ENCODE data around the gene PHGDH.

Gene PHGDH

GRCh38 chr1:119727991-119728390, 16.3 kb downstream of the PHGDH start:
- Histone ChIP-seq H3K9ac (ENCODE audit: low read depth in 1 of 2, low read length in 2 of 2) (no peak overlapping the region), H3K27me3 (ENCODE audit: control insufficient read depth in 2 of 2, insufficient read depth in 2 of 2, low read length in 2 of 2) (no peaks in the 10 kb centered on the region), H3K27ac (ENCODE audit: low read depth in 2 of 2, low read length in 2 of 2) (no peak overlapping the region), H3K36me3 (ENCODE audit: control insufficient read depth in 2 of 2, insufficient read depth in 2 of 2, low read length in 2 of 2) (peaks cover 2 to 3% of the 10 kb centered on the region in 2 donors), H3K4me1 (ENCODE audit: control insufficient read depth in 2 of 2, insufficient read depth in 2 of 2, low read length in 2 of 2) (peaks cover 0 to 6% of the 10 kb centered on the region in 2 donors), H3K4me3 (ENCODE audit: low read length in 2 of 2) (no peak overlapping the region), H3K9me3 (ENCODE audit: control insufficient read depth in 2 of 2, low read length in 2 of 2) (no peaks in the 10 kb centered on the region)

GRCh38 chr1:119729044-119729443, 17.3 kb downstream of the PHGDH start:
- Histone ChIP-seq H3K27me3 (ENCODE audit: control insufficient read depth in 2 of 2, insufficient read depth in 2 of 2, low read length in 2 of 2) (no peaks in the 10 kb centered on the region), H3K36me3 (ENCODE audit: control insufficient read depth in 2 of 2, insufficient read depth in 2 of 2, low read length in 2 of 2) (no peaks in the 10 kb centered on the region), H3K4me3 (ENCODE audit: low read length in 2 of 2) (no peak overlapping the region), H3K27ac (ENCODE audit: low read depth in 2 of 2, low read length in 2 of 2) (no peak overlapping the region), H3K9ac (ENCODE audit: low read depth in 1 of 2, low read length in 2 of 2) (no peak overlapping the region), H3K4me1 (ENCODE audit: control insufficient read depth in 2 of 2, insufficient read depth in 2 of 2, low read length in 2 of 2) (peaks cover 0 to 6% of the 10 kb centered on the region in 2 donors), H3K9me3 (ENCODE audit: control insufficient read depth in 2 of 2, low read length in 2 of 2) (no peaks in the 10 kb centered on the region)

DNA sequence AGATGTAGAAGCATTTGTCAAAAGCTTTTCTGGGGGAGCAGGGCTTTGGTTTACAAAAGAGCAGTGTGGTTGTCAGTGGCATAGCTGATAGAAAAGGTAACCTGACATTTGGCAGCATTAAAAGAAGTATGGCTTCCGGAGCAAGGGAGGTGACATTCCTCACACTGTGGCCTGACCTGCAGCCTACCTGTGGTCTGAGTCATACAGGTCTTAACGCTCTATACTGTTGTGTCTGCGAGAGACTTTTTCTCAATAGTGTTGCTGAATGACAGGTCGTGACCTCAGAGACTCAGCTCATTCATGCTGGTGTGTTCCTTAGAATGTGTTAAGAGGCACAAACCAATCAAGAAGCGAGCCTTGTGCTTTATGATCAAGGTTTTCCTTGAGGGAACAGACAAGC, 19.3 kb downstream of the PHGDH start:
- Histone ChIP-seq H3K27ac (ENCODE audit: low read depth in 2 of 2, low read length in 2 of 2) (no peak overlapping the region), H3K36me3 (ENCODE audit: control insufficient read depth in 2 of 2, insufficient read depth in 2 of 2, low read length in 2 of 2) (no peaks in the 10 kb centered on the region), H3K4me3 (ENCODE audit: low read length in 2 of 2) (no peak overlapping the region), H3K9ac (ENCODE audit: low read depth in 1 of 2, low read length in 2 of 2) (no peak overlapping the region), H3K4me1 (ENCODE audit: control insufficient read depth in 2 of 2, insufficient read depth in 2 of 2, low read length in 2 of 2) (peaks cover 0 to 6% of the 10 kb centered on the region in 2 donors), H3K27me3 (ENCODE audit: control insufficient read depth in 2 of 2, insufficient read depth in 2 of 2, low read length in 2 of 2) (no peaks in the 10 kb centered on the region), H3K9me3 (ENCODE audit: control insufficient read depth in 2 of 2, low read length in 2 of 2) (no peaks in the 10 kb centered on the region)

- H3K4me3 ChIP-seq (ENCODE audit: low read length in 2 of 2) = no peak overlapping the region
- no peaks in the 10 kb centered on the region for H3K36me3 ChIP-seq (ENCODE audit: control insufficient read depth in 2 of 2, insufficient read depth in 2 of 2, low read length in 2 of 2)
- H3K27ac ChIP-seq (ENCODE audit: low read depth in 2 of 2, low read length in 2 of 2) = no peak overlapping the region
- H3K9me3 ChIP-seq (ENCODE audit: control insufficient read depth in 2 of 2, low read length in 2 of 2) = no peaks in the 10 kb centered on the region
- no peaks in the 10 kb centered on the region for H3K27me3 ChIP-seq (ENCODE audit: control insufficient read depth in 2 of 2, insufficient read depth in 2 of 2, low read length in 2 of 2)
- H3K4me1 ChIP-seq (ENCODE audit: control insufficient read depth in 2 of 2, insufficient read depth in 2 of 2, low read length in 2 of 2) = peaks cover 0 to 6% of the 10 kb centered on the region in 2 donors
- no peak overlapping the region for H3K9ac ChIP-seq (ENCODE audit: low read depth in 1 of 2, low read length in 2 of 2)
Observed at GRCh38 chr1:119731741-119732430, 20.2 kb downstream of the PHGDH start.

GRCh38 chr1:119732465-119733168, 20.9 kb downstream of the PHGDH start:
- Histone ChIP-seq H3K9me3 (ENCODE audit: control insufficient read depth in 2 of 2, low read length in 2 of 2) (no peaks in the 10 kb centered on the region), H3K27ac (ENCODE audit: low read depth in 2 of 2, low read length in 2 of 2) (no peak overlapping the region), H3K9ac (ENCODE audit: low read depth in 1 of 2, low read length in 2 of 2) (no peak overlapping the region), H3K27me3 (ENCODE audit: control insufficient read depth in 2 of 2, insufficient read depth in 2 of 2, low read length in 2 of 2) (no peaks in the 10 kb centered on the region), H3K4me3 (ENCODE audit: low read length in 2 of 2) (no peak overlapping the region), H3K36me3 (ENCODE audit: control insufficient read depth in 2 of 2, insufficient read depth in 2 of 2, low read length in 2 of 2) (no peaks in the 10 kb centered on the region), H3K4me1 (ENCODE audit: control insufficient read depth in 2 of 2, insufficient read depth in 2 of 2, low read length in 2 of 2) (peaks cover 4 to 5% of the 10 kb centered on the region in 2 donors)

- H3K4me1 ChIP-seq (ENCODE audit: control insufficient read depth in 2 of 2, insufficient read depth in 2 of 2, low read length in 2 of 2) = peaks cover 0 to 4% of the 10 kb centered on the region in 2 donors
- no peak overlapping the region for H3K27ac ChIP-seq (ENCODE audit: low read depth in 2 of 2, low read length in 2 of 2)
- H3K9ac ChIP-seq (ENCODE audit: low read depth in 1 of 2, low read length in 2 of 2) = no peak overlapping the region
- H3K4me3 ChIP-seq (ENCODE audit: low read length in 2 of 2) = no peak overlapping the region
- H3K9me3 ChIP-seq (ENCODE audit: control insufficient read depth in 2 of 2, low read length in 2 of 2) = no peaks in the 10 kb centered on the region
- H3K27me3 ChIP-seq (ENCODE audit: control insufficient read depth in 2 of 2, insufficient read depth in 2 of 2, low read length in 2 of 2) = no peaks in the 10 kb centered on the region
- no peaks in the 10 kb centered on the region for H3K36me3 ChIP-seq (ENCODE audit: control insufficient read depth in 2 of 2, insufficient read depth in 2 of 2, low read length in 2 of 2)
Observed at GRCh38 chr1:119733754-119734153, 22.0 kb downstream of the PHGDH start.

GRCh38 chr1:119735217-119735616, 23.5 kb downstream of the PHGDH start:
- peaks cover 0 to 4% of the 10 kb centered on the region in 2 donors for H3K4me1 ChIP-seq (ENCODE audit: control insufficient read depth in 2 of 2, insufficient read depth in 2 of 2, low read length in 2 of 2)
- H3K9ac ChIP-seq (ENCODE audit: low read depth in 1 of 2, low read length in 2 of 2) = no peak overlapping the region

DNA sequence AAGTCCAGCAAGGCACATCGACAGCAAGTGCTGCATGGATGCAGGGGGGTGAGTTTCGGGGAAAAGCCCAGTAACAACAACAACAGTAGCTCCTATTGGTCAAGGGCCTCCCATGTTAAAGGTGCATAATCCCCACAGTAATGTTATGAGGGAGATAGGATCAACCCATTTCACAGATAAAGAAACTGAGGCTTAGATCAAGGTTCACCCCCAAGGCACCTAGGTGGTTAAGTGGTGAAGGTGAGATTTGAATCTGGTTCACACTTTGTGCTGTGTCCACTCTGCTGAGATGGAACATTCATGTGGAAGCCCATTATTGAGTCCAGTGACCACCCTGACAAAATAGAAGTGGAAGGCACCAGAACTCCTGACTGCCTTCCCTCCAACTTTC, 24.9 kb downstream of the PHGDH start:
- Histone ChIP-seq H3K27me3 (ENCODE audit: control insufficient read depth in 2 of 2, insufficient read depth in 2 of 2, low read length in 2 of 2) (no peaks in the 10 kb centered on the region), H3K27ac (ENCODE audit: low read depth in 2 of 2, low read length in 2 of 2) (no peak overlapping the region), H3K4me1 (ENCODE audit: control insufficient read depth in 2 of 2, insufficient read depth in 2 of 2, low read length in 2 of 2) (peaks cover 0 to 4% of the 10 kb centered on the region in 2 donors), H3K9me3 (ENCODE audit: control insufficient read depth in 2 of 2, low read length in 2 of 2) (no peaks in the 10 kb centered on the region), H3K9ac (ENCODE audit: low read depth in 1 of 2, low read length in 2 of 2) (no peak overlapping the region), H3K36me3 (ENCODE audit: control insufficient read depth in 2 of 2, insufficient read depth in 2 of 2, low read length in 2 of 2) (no peaks in the 10 kb centered on the region), H3K4me3 (ENCODE audit: low read length in 2 of 2) (no peak overlapping the region)

More at GRCh38 chr1:119735217-119735616, 23.5 kb downstream of the PHGDH start:
- no peaks in the 10 kb centered on the region for H3K36me3 ChIP-seq (ENCODE audit: control insufficient read depth in 2 of 2, insufficient read depth in 2 of 2, low read length in 2 of 2)
- no peak overlapping the region for H3K27ac ChIP-seq (ENCODE audit: low read depth in 2 of 2, low read length in 2 of 2)
- H3K4me3 ChIP-seq (ENCODE audit: low read length in 2 of 2) = no peak overlapping the region
- H3K27me3 ChIP-seq (ENCODE audit: control insufficient read depth in 2 of 2, insufficient read depth in 2 of 2, low read length in 2 of 2) = no peaks in the 10 kb centered on the region
- no peaks in the 10 kb centered on the region for H3K9me3 ChIP-seq (ENCODE audit: control insufficient read depth in 2 of 2, low read length in 2 of 2)

GRCh38 chr1:119737040-119737682, 25.4 kb downstream of the PHGDH start:
- Histone ChIP-seq H3K9ac (ENCODE audit: low read depth in 1 of 2, low read length in 2 of 2) (no peak overlapping the region), H3K9me3 (ENCODE audit: control insufficient read depth in 2 of 2, low read length in 2 of 2) (no peaks in the 10 kb centered on the region), H3K4me1 (ENCODE audit: control insufficient read depth in 2 of 2, insufficient read depth in 2 of 2, low read length in 2 of 2) (peaks cover 0 to 4% of the 10 kb centered on the region in 2 donors), H3K27ac (ENCODE audit: low read depth in 2 of 2, low read length in 2 of 2) (no peak overlapping the region), H3K36me3 (ENCODE audit: control insufficient read depth in 2 of 2, insufficient read depth in 2 of 2, low read length in 2 of 2) (no peaks in the 10 kb centered on the region), H3K27me3 (ENCODE audit: control insufficient read depth in 2 of 2, insufficient read depth in 2 of 2, low read length in 2 of 2) (no peaks in the 10 kb centered on the region), H3K4me3 (ENCODE audit: low read length in 2 of 2) (no peak overlapping the region)

DNA sequence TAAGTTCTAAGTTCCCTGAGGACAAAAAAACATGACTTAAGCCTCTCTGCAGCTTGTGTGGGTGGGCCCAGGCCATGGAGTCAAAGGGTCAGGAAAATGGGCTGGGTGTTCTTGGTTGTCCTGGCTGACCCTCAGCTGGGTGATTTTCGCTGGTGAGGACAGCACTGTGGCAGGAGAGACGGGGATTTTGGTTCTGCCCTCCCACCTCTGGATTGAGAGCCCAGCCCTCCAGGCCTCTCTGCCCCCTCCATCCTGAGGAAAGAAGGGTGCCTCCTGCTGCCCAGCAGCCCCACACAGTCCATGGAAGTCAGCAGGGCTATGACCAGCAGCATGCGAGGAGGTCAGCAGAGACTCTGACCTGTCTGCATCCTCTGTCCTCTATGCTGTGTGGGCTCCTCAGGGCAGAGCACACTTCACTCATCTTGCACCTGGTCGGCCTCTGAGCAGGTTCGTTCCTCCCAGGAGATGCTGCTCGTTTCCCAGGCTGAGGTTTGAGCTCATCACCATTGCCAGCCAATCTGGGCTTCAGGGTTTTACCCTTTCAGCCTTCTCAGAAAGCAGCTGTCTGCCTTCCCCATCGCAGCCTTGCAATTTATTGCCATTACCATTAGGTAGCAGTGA, 26.5 kb downstream of the PHGDH start:
- H3K27ac ChIP-seq (ENCODE audit: low read depth in 2 of 2, low read length in 2 of 2) = no peak overlapping the region
- no peaks in the 10 kb centered on the region for H3K27me3 ChIP-seq (ENCODE audit: control insufficient read depth in 2 of 2, insufficient read depth in 2 of 2, low read length in 2 of 2)
- peaks cover 0 to 4% of the 10 kb centered on the region in 2 donors for H3K4me1 ChIP-seq (ENCODE audit: control insufficient read depth in 2 of 2, insufficient read depth in 2 of 2, low read length in 2 of 2)
- H3K36me3 ChIP-seq (ENCODE audit: control insufficient read depth in 2 of 2, insufficient read depth in 2 of 2, low read length in 2 of 2) = no peaks in the 10 kb centered on the region
- no peak overlapping the region for H3K9ac ChIP-seq (ENCODE audit: low read depth in 1 of 2, low read length in 2 of 2)
- no peaks in the 10 kb centered on the region for H3K9me3 ChIP-seq (ENCODE audit: control insufficient read depth in 2 of 2, low read length in 2 of 2)
- H3K4me3 ChIP-seq (ENCODE audit: low read length in 2 of 2) = no peak overlapping the region
